HCT116 (cell line): ENCODE data around the gene CAMK1D. TPM values are rescaled to one million over a fixed set of nuclear protein-coding genes. Genes with fewer than 3 reads are reported as not detected.

Source experiments
- ATAC-seq: fragments of 200-7000 bp; cut with Tn5 transposase; 2 replicates; pipeline ENCODE4 v1.9.1; 2020; ENCODE audit warnings: mild to moderate bottlenecking, moderate library complexity
- BruUV-seq: library from RNA; stranded (reverse); fragments of 400-500 nt; replicated peaks from 2 replicates; lab custom pipeline; 2021; lab: Mats Ljungman, UMichigan
- CTCF ChIA-PET: fragments of 300-600 bp; sonication (Branson Sonifier 250); formaldehyde crosslinking; loops from one replicate; lab custom pipeline; 2021; ENCODE audit warnings: antibody characterized with exemption; lab: Charles Lee
- POLR2A ChIA-PET: fragments of 300-600, 350-600 bp; sonication (Branson Sonifier 250); formaldehyde crosslinking; loops from one replicate; lab custom pipeline; 2021; ENCODE audit warnings: antibody characterized with exemption; lab: Charles Lee
- RAD21 ChIA-PET, 2 experiments: fragments of 300-600 bp; sonication (Branson Sonifier 250); formaldehyde crosslinking; loops; one replicate each; lab custom pipeline; 2023; ENCODE audit warnings: low total read pairs in 2 of 2; ENCODE audit not compliant: uncharacterized antibody in 2 of 2, unreplicated experiment in 2 of 2, low non-redundant PET in 1 of 2; lab: Charles Lee
- DNase-seq: peaks from one replicate; pipeline ENCODE4 v3.0.0-alpha.2; 2010; ENCODE audit warnings: low read depth, low spot score
- H2AFZ ChIP-seq: fragments of 200-600 bp; shearing (Covaris generic), sonication (generic); 2 replicates; pipeline ENCODE4 v1.6.1; 2017; ENCODE audit warnings: low read depth, mixed run types, mixed read lengths, antibody characterized with exemption, low read length; ENCODE audit not compliant: poor library complexity, severe bottlenecking
- H3K27ac ChIP-seq: 2 replicates; pipeline ENCODE4 v1.5.1; 2012; ENCODE audit warnings: low read depth, low read length
- H3K27me3 ChIP-seq: fragments of 200-600 bp; sonication (generic); 2 replicates; pipeline ENCODE4 v1.6.1; 2016; ENCODE audit warnings: mixed run types, low read length, mixed read lengths; ENCODE audit not compliant: insufficient read depth
- H3K36me3 ChIP-seq, 2 experiments: fragments of 200-500 bp in 1 of 2; fragments of 200-600 bp in 1 of 2; sonication (Bioruptor generic) in 1 of 2; sonication (generic) in 1 of 2; 2 replicates each; pipeline versions ENCODE4 v1.5.1 to v1.6.1; 2014 to 2016; ENCODE audit warnings: low read length in 2 of 2, inconsistent platforms in 1 of 2, mixed read lengths in 1 of 2, mixed run types in 1 of 2; ENCODE audit not compliant: insufficient read depth in 2 of 2, control insufficient read depth in 1 of 2
- H3K4me1 ChIP-seq, 2 experiments: fragments of 200-600 bp in 1 of 2; sonication (generic) in 1 of 2; 2 replicates each; pipeline versions ENCODE4 v1.5.1 to v1.6.1; 2012 to 2017; ENCODE audit warnings: low read length in 2 of 2, inconsistent platforms in 1 of 2, mild to moderate bottlenecking in 1 of 2, mixed read lengths in 1 of 2, mixed run types in 1 of 2, moderate library complexity in 1 of 2; ENCODE audit not compliant: insufficient read depth in 2 of 2, control insufficient read depth in 1 of 2
- H3K4me2 ChIP-seq: fragments of 200-600 bp; sonication (generic); 2 replicates; pipeline ENCODE4 v1.6.1; 2017; ENCODE audit warnings: mixed run types, low read length, mixed read lengths
- H3K4me3 ChIP-seq, 2 experiments: fragments of 200-600 bp in 1 of 2; sonication (generic) in 1 of 2; replicated peaks in 1 of 2; 2 replicates each; pipeline ENCODE4 v1.5.1; 2011 to 2016; ENCODE audit warnings: low read length in 2 of 2, control low read depth in 1 of 2, low read depth in 1 of 2, mild to moderate bottlenecking in 1 of 2, mixed read lengths in 1 of 2, mixed run types in 1 of 2
- H3K79me2 ChIP-seq: fragments of 200-600 bp; sonication (generic); 2 replicates; pipeline ENCODE4 v1.6.1; 2017; ENCODE audit warnings: mild to moderate bottlenecking, mixed run types, low read length, moderate library complexity, mixed read lengths; ENCODE audit not compliant: insufficient read depth
- H3K9ac ChIP-seq: fragments of 200-600 bp; sonication (generic); 2 replicates; pipeline ENCODE4 v1.6.1; 2016; ENCODE audit warnings: low read length, mixed read lengths
- H3K9me2 ChIP-seq: fragments of 200-600 bp; sonication (generic), shearing (Covaris generic); 2 replicates; pipeline ENCODE4 v1.6.1; 2017; ENCODE audit warnings: mixed run types, mild to moderate bottlenecking, moderate library complexity; ENCODE audit not compliant: insufficient read depth
- H3K9me3 ChIP-seq, 2 experiments: fragments of 200-500 bp in 1 of 2; fragments of 200-600 bp in 1 of 2; sonication (Bioruptor generic) in 1 of 2; sonication (generic) in 1 of 2; 2 replicates each; pipeline ENCODE4 v1.6.1; 2014 to 2017; ENCODE audit warnings: low read length in 2 of 2, mixed read lengths in 2 of 2, inconsistent platforms in 1 of 2, low read depth in 1 of 2, mild to moderate bottlenecking in 1 of 2, mixed run types in 1 of 2, moderate library complexity in 1 of 2; ENCODE audit not compliant: control insufficient read depth in 1 of 2, insufficient read depth in 1 of 2
- H4K20me1 ChIP-seq: fragments of 200-600 bp; sonication (generic), shearing (Covaris generic); 2 replicates; pipeline ENCODE4 v1.6.1; 2017; ENCODE audit warnings: mixed run types, mild to moderate bottlenecking, moderate library complexity; ENCODE audit not compliant: insufficient read depth
- CEBPB ChIP-seq: IDR thresholded peaks from 2 replicates; pipeline ENCODE4 v1.6.1; 2012; ENCODE audit warnings: low read depth
- ELF1 ChIP-seq: IDR thresholded peaks from 2 replicates; pipeline ENCODE4 v1.6.1; 2012; ENCODE audit warnings: low read depth, borderline replicate concordance
- FOSL1 ChIP-seq: IDR thresholded peaks from 2 replicates; pipeline ENCODE4 v1.6.1; 2012; ENCODE audit warnings: low read depth
- JUND ChIP-seq: IDR thresholded peaks from 2 replicates; pipeline ENCODE4 v1.6.1; 2012
- MAX ChIP-seq: IDR thresholded peaks from 2 replicates; pipeline ENCODE4 v1.6.1; 2012
- POLR2A ChIP-seq: IDR thresholded peaks from 2 replicates; pipeline ENCODE4 v1.7.0; 2011; ENCODE audit warnings: borderline replicate concordance; ENCODE audit not compliant: insufficient read depth, insufficient read length; ENCODE audit errors: extremely low read depth
- TCF7L2 ChIP-seq: IDR thresholded peaks from 2 replicates; pipeline ENCODE4 v1.7.0; 2011; ENCODE audit warnings: borderline replicate concordance, inconsistent platforms; ENCODE audit not compliant: insufficient read depth, insufficient read length; ENCODE audit errors: extremely low read depth
- YY1 ChIP-seq: IDR thresholded peaks from 2 replicates; pipeline ENCODE4 v1.6.1; 2011; ENCODE audit warnings: low read length, low read depth, moderate library complexity, mild to moderate bottlenecking; ENCODE audit not compliant: insufficient replicate concordance; ENCODE audit errors: extremely low read depth
- ZNF274 ChIP-seq: fragments of 200-500 bp; sonication (Bioruptor generic); IDR thresholded peaks from 2 replicates; pipeline ENCODE4 v1.6.1; 2014; ENCODE audit warnings: mild to moderate bottlenecking, low read depth, low read length, inconsistent platforms
- intact Hi-C: fragments of 100-400 bp; cut with micrococcal nuclease; formaldehyde crosslinking; loops from 2 replicates; pipeline ENCODE4 v1.10.0; 2022
- total RNA-seq: library from RNA; stranded (reverse); gene quantifications from one replicate; pipeline ENCODE4 v1.2.1, GENCODE V29; 2021; ENCODE audit not compliant: unreplicated experiment
- TF ChIP-seq, protein P1 (sequence below), 3 experiments: fragments of 200-600 bp in 1 of 3; sonication (generic) in 1 of 3; IDR thresholded peaks in 2 of 3; conservative IDR thresholded peaks in 1 of 3; 2 replicates each; pipeline ENCODE4 v1.5.1; 2012 to 2017; ENCODE audit warnings: low read depth in 2 of 3, low read length in 2 of 3, antibody characterized with exemption in 1 of 3, borderline replicate concordance in 1 of 3, control low read depth in 1 of 3, mild to moderate bottlenecking in 1 of 3, mixed read lengths in 1 of 3, mixed run types in 1 of 3, moderate library complexity in 1 of 3; ENCODE audit not compliant: insufficient read depth in 1 of 3

Gene CAMK1D
- total RNA-seq, 1 experiment from 2014 or later = 9.6 TPM

GRCh38 chr10:12613136-12613535 lies 263.8 kb downstream of the CAMK1D start:
- Histone ChIP-seq H3K4me1 (0 out of 4 replicates have a peak, but pooled peaks cover 0 to 3% of the 10 kb centered on the region in 2 experiments), H3K9ac (no peak overlapping the region), H3K9me2 (no peaks in the 10 kb centered on the region), H2AFZ (no peak overlapping the region), H3K36me3 (no peaks in the 10 kb centered on the region), H3K4me2 (no peak overlapping the region), H3K9me3 (no peaks in the 10 kb centered on the region), H3K27ac (no peak overlapping the region), H3K27me3 (no peaks in the 10 kb centered on the region), H3K4me3 (no peak overlapping the region), H4K20me1 (no peaks in the 10 kb centered on the region), H3K79me2 (no peaks in the 10 kb centered on the region)
- ATAC-seq = no peak
- POLR2A ChIA-PET = no interaction called here
- RAD21 ChIA-PET = no interaction called here
- no peak for TF ChIP-seq POLR2A
- TF ChIP-seq TCF7L2 = no peak
- TF ChIP-seq FOSL1 = no peak
- TF ChIP-seq JUND = no peak
- no peak for TF ChIP-seq ELF1
- TF ChIP-seq YY1 = no peak
- BruUV-seq = no TSS peak
- intact Hi-C loops = no loop called here
- no peak for DNase-seq
- CTCF ChIA-PET = no interaction called here

GRCh38 chr10:12614177-12614995 lies 265.0 kb downstream of the CAMK1D start:
- Histone ChIP-seq H3K4me2 (no peak overlapping the region), H3K27me3 (no peaks in the 10 kb centered on the region), H3K9me2 (no peaks in the 10 kb centered on the region), H3K27ac (no peak overlapping the region), H3K36me3 (no peaks in the 10 kb centered on the region), H4K20me1 (no peaks in the 10 kb centered on the region), H2AFZ (no peak overlapping the region)
- RAD21 ChIA-PET = no interaction called here
- TF ChIP-seq ZNF274 (no peak), JUND (no peak), POLR2A (no peak), CEBPB (no peak), MAX (no peak)
- TF ChIP-seq, protein P1, sequence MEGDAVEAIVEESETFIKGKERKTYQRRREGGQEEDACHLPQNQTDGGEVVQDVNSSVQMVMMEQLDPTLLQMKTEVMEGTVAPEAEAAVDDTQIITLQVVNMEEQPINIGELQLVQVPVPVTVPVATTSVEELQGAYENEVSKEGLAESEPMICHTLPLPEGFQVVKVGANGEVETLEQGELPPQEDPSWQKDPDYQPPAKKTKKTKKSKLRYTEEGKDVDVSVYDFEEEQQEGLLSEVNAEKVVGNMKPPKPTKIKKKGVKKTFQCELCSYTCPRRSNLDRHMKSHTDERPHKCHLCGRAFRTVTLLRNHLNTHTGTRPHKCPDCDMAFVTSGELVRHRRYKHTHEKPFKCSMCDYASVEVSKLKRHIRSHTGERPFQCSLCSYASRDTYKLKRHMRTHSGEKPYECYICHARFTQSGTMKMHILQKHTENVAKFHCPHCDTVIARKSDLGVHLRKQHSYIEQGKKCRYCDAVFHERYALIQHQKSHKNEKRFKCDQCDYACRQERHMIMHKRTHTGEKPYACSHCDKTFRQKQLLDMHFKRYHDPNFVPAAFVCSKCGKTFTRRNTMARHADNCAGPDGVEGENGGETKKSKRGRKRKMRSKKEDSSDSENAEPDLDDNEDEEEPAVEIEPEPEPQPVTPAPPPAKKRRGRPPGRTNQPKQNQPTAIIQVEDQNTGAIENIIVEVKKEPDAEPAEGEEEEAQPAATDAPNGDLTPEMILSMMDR (IDR thresholded peaks at IDR 0.05 in 2 of 3, conservative IDR thresholded peaks at IDR 0.05 in 1 of 3; ENCODE audit: borderline replicate concordance in 1 of 3, insufficient read depth in 1 of 3, low read depth in 2 of 3, low read length in 2 of 3) = no peak
- TF ChIP-seq, all 23 proteins: peak for 0
- intact Hi-C loops = no loop called here
- no TSS peak for BruUV-seq
- ATAC-seq (no peak), DNase-seq (no peak)
- Histone ChIP-seq H3K4me3 (no peak overlapping the region), H3K9ac (no peak overlapping the region), H3K79me2 (no peaks in the 10 kb centered on the region), H3K9me3 (no peaks in the 10 kb centered on the region), H3K4me1 (0 out of 4 replicates have a peak, but pooled peaks cover 0 to 3% of the 10 kb centered on the region in 2 experiments)
- CTCF ChIA-PET = no interaction called here
- POLR2A ChIA-PET = no interaction called here
